HG03103 (cell line): ENCODE measurements around the gene CCDC17.
"Not testable (repeated sequence)": the region's sequence is repeated elsewhere in the genome, so short reads cannot be mapped to it uniquely, and the experiment has no call there.

Source experiments
- ATAC-seq: cut with Tn5 transposase; IDR thresholded peaks from one replicate; pipeline ENCODE4 v1.9.1; 2021; ENCODE audit warnings: low read depth; ENCODE audit not compliant: unreplicated experiment

Gene CCDC17

GRCh38 chr1:45622524-45623394 is 1.1 kb downstream of the CCDC17 start:
- no peak for ATAC-seq

- no peak for ATAC-seq
Observed at GRCh38 chr1:45621895-45622523, 1.8 kb downstream of the CCDC17 start.

GRCh38 chr1:45621501-45621836 is 2.4 kb downstream of the CCDC17 start:
- no peak for ATAC-seq

- no peak for ATAC-seq
Observed at GRCh38 chr1:45620588-45621500, 3.0 kb downstream of the CCDC17 start.

GRCh38 chr1:45619149-45619921 is 4.5 kb downstream of the CCDC17 start:
- ATAC-seq = no peak

GRCh38 chr1:45617618-45618017 is 6.2 kb downstream of the CCDC17 start:
- ATAC-seq = no peak

GRCh38 chr1:45615885-45616284 is 8.0 kb downstream of the CCDC17 start:
- ATAC-seq = no peak

- ATAC-seq = no peak
Observed at GRCh38 chr1:45612941-45613579, 10.8 kb downstream of the CCDC17 start.

- ATAC-seq = no peak
Observed at GRCh38 chr1:45610589-45611226, 13.1 kb downstream of the CCDC17 start.

GRCh38 chr1:45608175-45609156 is 15.4 kb downstream of the CCDC17 start:
- no peak for ATAC-seq

- ATAC-seq = no peak
Observed at GRCh38 chr1:45607404-45608074, 16.3 kb downstream of the CCDC17 start.

- ATAC-seq = no peak
Observed at GRCh38 chr1:45604239-45604638, 19.6 kb downstream of the CCDC17 start.

GRCh38 chr1:45596765-45597164 is 27.1 kb downstream of the CCDC17 start:
- ATAC-seq = not testable (repeated sequence)

- no peak for ATAC-seq
Observed at GRCh38 chr1:45594412-45594811, 29.4 kb downstream of the CCDC17 start.

GRCh38 chr1:45589861-45590260 is 34.0 kb downstream of the CCDC17 start:
- ATAC-seq = no peak

- ATAC-seq = no peak
Observed at GRCh38 chr1:45586769-45587168, 37.1 kb downstream of the CCDC17 start.

GRCh38 chr1:45585496-45586075 is 38.3 kb downstream of the CCDC17 start:
- ATAC-seq = no peak

- ATAC-seq = no peak
Observed at GRCh38 chr1:45585110-45585426, 38.8 kb downstream of the CCDC17 start.
